DOHH2 (cell line): Measurements from ENCODE around the gene MAP3K20.
"Not testable (repeated sequence)": the region's sequence is repeated elsewhere in the genome, so short reads cannot be mapped to it uniquely, and the experiment has no call there.

Experiments used
- H3F3A ChIP-seq: fragments of 200-600 bp; sonication (generic), shearing (Covaris generic); 2 replicates; pipeline ENCODE4 v1.6.0; 2016; ENCODE audit warnings: antibody characterized with exemption, mild to moderate bottlenecking; ENCODE audit not compliant: control insufficient read depth, insufficient read depth
- H3K27ac ChIP-seq: fragments of 200-600 bp; sonication (generic); 2 replicates; pipeline ENCODE4 v1.5.1; 2014; ENCODE audit warnings: low read depth, mild to moderate bottlenecking, low read length, moderate library complexity
- H3K27me3 ChIP-seq: fragments of 200-600 bp; sonication (generic); 2 replicates; pipeline ENCODE4 v1.6.1; 2014; ENCODE audit warnings: mild to moderate bottlenecking, low read length, mixed read lengths; ENCODE audit not compliant: control insufficient read depth
- H3K36me3 ChIP-seq: fragments of 200-600 bp; sonication (generic); 2 replicates; pipeline ENCODE4 v1.6.1; 2014; ENCODE audit warnings: mild to moderate bottlenecking, low read length, moderate library complexity, mixed read lengths; ENCODE audit not compliant: control insufficient read depth
- H3K4me1 ChIP-seq: fragments of 200-600 bp; sonication (generic); 2 replicates; pipeline ENCODE4 v1.6.1; 2014; ENCODE audit warnings: mild to moderate bottlenecking, low read length, mixed read lengths; ENCODE audit not compliant: control insufficient read depth
- H3K4me2 ChIP-seq: fragments of 200-600 bp; sonication (generic); 2 replicates; pipeline ENCODE4 v1.6.0; 2014; ENCODE audit warnings: mild to moderate bottlenecking, low read length, moderate library complexity
- H3K4me3 ChIP-seq: fragments of 200-600 bp; sonication (generic); 2 replicates; pipeline ENCODE4 v1.5.1; 2014; ENCODE audit warnings: mild to moderate bottlenecking, low read length, mixed read lengths
- H3K79me2 ChIP-seq: fragments of 200-600 bp; sonication (generic); 2 replicates; pipeline ENCODE4 v1.6.1; 2014; ENCODE audit warnings: mild to moderate bottlenecking, low read length, mixed read lengths; ENCODE audit not compliant: control insufficient read depth
- H3K9me2 ChIP-seq: fragments of 200-600 bp; sonication (generic); replicated peaks from 2 replicates; pipeline ENCODE4 v1.6.1; 2014; ENCODE audit warnings: mild to moderate bottlenecking, low read length, mixed read lengths; ENCODE audit not compliant: control insufficient read depth
- H3K9me3 ChIP-seq: fragments of 200-600 bp; sonication (generic); 2 replicates; pipeline ENCODE4 v1.6.1; 2014; ENCODE audit warnings: antibody characterized with exemption, low read length, mixed read lengths; ENCODE audit not compliant: control insufficient read depth, insufficient read depth
- H4K20me1 ChIP-seq: fragments of 200-600 bp; sonication (generic); 2 replicates; pipeline ENCODE4 v1.6.0; 2014; ENCODE audit warnings: low read depth, mild to moderate bottlenecking, antibody characterized with exemption, low read length, moderate library complexity; ENCODE audit not compliant: control insufficient read depth, insufficient read depth
- CTCF ChIP-seq: fragments of 200-600 bp; sonication (generic); IDR thresholded peaks from one replicate; pipeline ENCODE4 v1.5.1; 2014; ENCODE audit warnings: antibody characterized with exemption, mild to moderate bottlenecking, low read depth, low read length; ENCODE audit not compliant: poor library complexity, severe bottlenecking
- EZH2phosphoT487 ChIP-seq: fragments of 200-600 bp; sonication (generic); IDR thresholded peaks from 2 replicates; pipeline ENCODE4 v1.6.1; 2017; ENCODE audit warnings: borderline replicate concordance, mild to moderate bottlenecking, antibody characterized with exemption, low read length, moderate library complexity, mixed read lengths

The MAP3K20 gene

GRCh38 chr2:173204316-173204715, 128.7 kb downstream of the MAP3K20 start:
- TF ChIP-seq CTCF (no peak), EZH2phosphoT487 (no peak)

GRCh38 chr2:173205375-173205774, 129.7 kb downstream of the MAP3K20 start:
- H3K27me3 ChIP-seq = no peaks in the 10 kb centered on the region
- H3K9me2 ChIP-seq = no peaks in the 10 kb centered on the region
- H3K4me1 ChIP-seq = peaks cover 30% of the 10 kb centered on the region
- H3K27ac ChIP-seq = no peak overlapping the region
- H3K4me3 ChIP-seq = no peak overlapping the region
- H3K36me3 ChIP-seq = peaks cover 21% of the 10 kb centered on the region
- H3F3A ChIP-seq = no peaks in the 10 kb centered on the region; the same call in 1 of the 2 replicates
- H4K20me1 ChIP-seq = no peaks in the 10 kb centered on the region
- TF ChIP-seq CTCF (no peak), EZH2phosphoT487 (no peak)
- no peak overlapping the region for H3K4me2 ChIP-seq
- no peaks in the 10 kb centered on the region for H3K9me3 ChIP-seq
- H3K79me2 ChIP-seq = no peaks in the 10 kb centered on the region

More at GRCh38 chr2:173204316-173204715, 128.7 kb downstream of the MAP3K20 start:
- H3K36me3 ChIP-seq = peaks cover 18% of the 10 kb centered on the region
- no peaks in the 10 kb centered on the region for H3K79me2 ChIP-seq
- no peaks in the 10 kb centered on the region for H4K20me1 ChIP-seq
- no peaks in the 10 kb centered on the region for H3K9me2 ChIP-seq
- no peak overlapping the region for H3K27ac ChIP-seq
- no peaks in the 10 kb centered on the region for H3K9me3 ChIP-seq
- H3K4me1 ChIP-seq = peaks cover 27% of the 10 kb centered on the region
- no peaks in the 10 kb centered on the region for H3K27me3 ChIP-seq
- H3K4me3 ChIP-seq = no peak overlapping the region
- H3F3A ChIP-seq = no peaks in the 10 kb centered on the region; the same call in 1 of the 2 replicates
- no peak overlapping the region for H3K4me2 ChIP-seq

- H3F3A ChIP-seq, H3K9me3 ChIP-seq, H3K79me2 ChIP-seq, H3K4me3 ChIP-seq, H3K27me3 ChIP-seq, H4K20me1 ChIP-seq, H3K9me2 ChIP-seq, H3K27ac ChIP-seq: not testable (repeated sequence)
- peaks cover 28% of the 10 kb centered on the region for H3K36me3 ChIP-seq
- peaks cover 32% of the 10 kb centered on the region for H3K4me1 ChIP-seq
- H3K4me2 ChIP-seq = peak overlapping the region; percentile 15; the same call in 1 of the 2 replicates
Observed at GRCh38 chr2:173207124-173207523, 131.5 kb downstream of the MAP3K20 start.

- no peaks in the 10 kb centered on the region for H3K79me2 ChIP-seq
- H3K4me1 ChIP-seq = peaks cover 30% of the 10 kb centered on the region
- no peaks in the 10 kb centered on the region for H3K27me3 ChIP-seq
- no peaks in the 10 kb centered on the region for H3K9me3 ChIP-seq
- H3K27ac ChIP-seq = no peak overlapping the region
- H3K9me2 ChIP-seq = no peaks in the 10 kb centered on the region
- peak; percentile 85 for TF ChIP-seq CTCF
- no peak for TF ChIP-seq EZH2phosphoT487
- peaks cover 25% of the 10 kb centered on the region for H3K36me3 ChIP-seq
- no peak overlapping the region for H3K4me3 ChIP-seq
- no peaks in the 10 kb centered on the region for H4K20me1 ChIP-seq
- H3K4me2 ChIP-seq = no peak overlapping the region
- no peaks in the 10 kb centered on the region; the same call in 1 of the 2 replicates for H3F3A ChIP-seq
Observed at GRCh38 chr2:173210270-173211196, 134.9 kb downstream of the MAP3K20 start.
